MM.1S (cell line): ENCODE data around the gene DAAM2.

ENCODE experiments used
- DNase-seq: peaks from one replicate; pipeline ENCODE4 v3.0.0-alpha.2; 2015
- H2AFZ ChIP-seq: fragments of 300-600 bp; sonication (generic); 2 replicates; pipeline ENCODE4 v1.6.0; 2016; ENCODE audit warnings: antibody characterized with exemption, low read length
- H3F3A ChIP-seq: fragments of 300-600 bp; sonication (generic); 2 replicates; pipeline ENCODE4 v1.6.1; 2016; ENCODE audit warnings: mild to moderate bottlenecking, antibody characterized with exemption, low read length, moderate library complexity, mixed read lengths; ENCODE audit not compliant: insufficient read depth
- H3K27ac ChIP-seq: fragments of 300-600 bp; sonication (generic); 2 replicates; pipeline ENCODE4 v1.5.1; 2016; ENCODE audit warnings: mild to moderate bottlenecking, low read length
- H3K27me3 ChIP-seq: fragments of 300-600 bp; sonication (generic); replicated peaks from 2 replicates; pipeline ENCODE4 v1.6.0; 2016; ENCODE audit warnings: low read length; ENCODE audit not compliant: insufficient read depth
- H3K36me3 ChIP-seq: fragments of 300-600 bp; sonication (generic); replicated peaks from 2 replicates; pipeline ENCODE4 v1.6.1; 2016; ENCODE audit warnings: mild to moderate bottlenecking, low read length, mixed read lengths; ENCODE audit not compliant: insufficient read depth
- H3K4me1 ChIP-seq: fragments of 300-600 bp; sonication (generic); 2 replicates; pipeline ENCODE4 v1.6.1; 2016; ENCODE audit warnings: low read length, mixed read lengths
- H3K4me2 ChIP-seq: fragments of 300-600 bp; sonication (generic); 2 replicates; pipeline ENCODE4 v1.6.0; 2016; ENCODE audit warnings: low read depth, low read length
- H3K4me3 ChIP-seq: fragments of 300-600 bp; sonication (generic); 2 replicates; pipeline ENCODE4 v1.5.1; 2016; ENCODE audit warnings: low read length, mixed read lengths
- H3K79me2 ChIP-seq: fragments of 300-600 bp; sonication (generic); 2 replicates; pipeline ENCODE4 v1.6.1; 2016; ENCODE audit warnings: mixed run types, low read length, mixed read lengths
- H3K9ac ChIP-seq: fragments of 300-600 bp; sonication (generic); 2 replicates; pipeline ENCODE4 v1.6.1; 2016; ENCODE audit warnings: low read length, mixed read lengths
- H3K9me2 ChIP-seq: fragments of 300-600 bp; sonication (generic); replicated peaks from 2 replicates; pipeline ENCODE4 v1.6.1; 2016; ENCODE audit warnings: mild to moderate bottlenecking, low read length, mixed read lengths; ENCODE audit not compliant: insufficient read depth
- H3K9me3 ChIP-seq: fragments of 300-600 bp; sonication (generic); replicated peaks from 2 replicates; pipeline ENCODE4 v1.6.1; 2016; ENCODE audit warnings: mild to moderate bottlenecking, low read length, mixed read lengths; ENCODE audit not compliant: insufficient read depth
- H4K20me1 ChIP-seq: fragments of 300-600 bp; sonication (generic); 2 replicates; pipeline ENCODE4 v1.6.1; 2016; ENCODE audit warnings: mild to moderate bottlenecking, low read length, moderate library complexity, mixed read lengths; ENCODE audit not compliant: insufficient read depth
- EZH2 ChIP-seq: fragments of 300-600 bp; sonication (generic); optimal IDR thresholded peaks from 2 replicates; pipeline ENCODE3; 2017; ENCODE audit warnings: low read depth, mild to moderate bottlenecking, antibody characterized with exemption, low read length, mixed read lengths
- EZH2phosphoT487 ChIP-seq: fragments of 300-600 bp; sonication (generic); IDR thresholded peaks from 2 replicates; pipeline ENCODE4 v1.6.1; 2018; ENCODE audit warnings: antibody characterized with exemption, low read length
- TF ChIP-seq, protein P1 (sequence below): fragments of 300-600 bp; sonication (generic); IDR thresholded peaks from 2 replicates; pipeline ENCODE4 v1.5.1; 2016; ENCODE audit warnings: antibody characterized with exemption, low read length, mixed read lengths

Gene DAAM2

DNA sequence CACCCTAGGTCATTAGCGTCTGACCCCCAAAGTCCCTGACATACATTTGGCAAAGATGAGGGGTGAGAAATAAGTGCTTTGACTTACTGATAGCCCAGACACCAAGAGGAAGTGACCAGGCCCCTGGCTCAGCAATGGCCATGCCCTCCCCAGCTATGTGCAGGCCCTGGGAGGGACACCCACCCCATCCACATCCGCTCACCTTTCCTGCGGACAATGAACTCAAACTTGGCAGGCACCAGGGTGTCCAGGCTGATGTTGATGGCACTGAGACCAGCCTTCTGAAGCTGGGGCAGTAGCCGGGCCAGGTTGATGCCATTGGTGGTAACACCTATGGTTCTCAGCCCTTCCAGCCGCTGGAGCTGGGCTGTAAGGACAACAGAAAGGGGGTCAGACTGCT lies 123.7 kb downstream of the DAAM2 start:
- Histone ChIP-seq H3K27ac (no peak overlapping the region), H3K4me2 (no peak overlapping the region), H2AFZ (no peak overlapping the region), H3K4me3 (no peak overlapping the region), H3K27me3 (no peaks in the 10 kb centered on the region), H3K36me3 (no peaks in the 10 kb centered on the region), H3K9me2 (no peaks in the 10 kb centered on the region), H3K4me1 (no peaks in the 10 kb centered on the region), H3K9me3 (no peaks in the 10 kb centered on the region), H3K79me2 (no peaks in the 10 kb centered on the region), H3K9ac (no peak overlapping the region), H3F3A (no peaks in the 10 kb centered on the region), H4K20me1 (no peaks in the 10 kb centered on the region)
- no peak for TF ChIP-seq EZH2
- TF ChIP-seq EZH2phosphoT487, result no peak
- TF ChIP-seq, protein P1, sequence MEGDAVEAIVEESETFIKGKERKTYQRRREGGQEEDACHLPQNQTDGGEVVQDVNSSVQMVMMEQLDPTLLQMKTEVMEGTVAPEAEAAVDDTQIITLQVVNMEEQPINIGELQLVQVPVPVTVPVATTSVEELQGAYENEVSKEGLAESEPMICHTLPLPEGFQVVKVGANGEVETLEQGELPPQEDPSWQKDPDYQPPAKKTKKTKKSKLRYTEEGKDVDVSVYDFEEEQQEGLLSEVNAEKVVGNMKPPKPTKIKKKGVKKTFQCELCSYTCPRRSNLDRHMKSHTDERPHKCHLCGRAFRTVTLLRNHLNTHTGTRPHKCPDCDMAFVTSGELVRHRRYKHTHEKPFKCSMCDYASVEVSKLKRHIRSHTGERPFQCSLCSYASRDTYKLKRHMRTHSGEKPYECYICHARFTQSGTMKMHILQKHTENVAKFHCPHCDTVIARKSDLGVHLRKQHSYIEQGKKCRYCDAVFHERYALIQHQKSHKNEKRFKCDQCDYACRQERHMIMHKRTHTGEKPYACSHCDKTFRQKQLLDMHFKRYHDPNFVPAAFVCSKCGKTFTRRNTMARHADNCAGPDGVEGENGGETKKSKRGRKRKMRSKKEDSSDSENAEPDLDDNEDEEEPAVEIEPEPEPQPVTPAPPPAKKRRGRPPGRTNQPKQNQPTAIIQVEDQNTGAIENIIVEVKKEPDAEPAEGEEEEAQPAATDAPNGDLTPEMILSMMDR, result no peak
- no peak for DNase-seq

DNA sequence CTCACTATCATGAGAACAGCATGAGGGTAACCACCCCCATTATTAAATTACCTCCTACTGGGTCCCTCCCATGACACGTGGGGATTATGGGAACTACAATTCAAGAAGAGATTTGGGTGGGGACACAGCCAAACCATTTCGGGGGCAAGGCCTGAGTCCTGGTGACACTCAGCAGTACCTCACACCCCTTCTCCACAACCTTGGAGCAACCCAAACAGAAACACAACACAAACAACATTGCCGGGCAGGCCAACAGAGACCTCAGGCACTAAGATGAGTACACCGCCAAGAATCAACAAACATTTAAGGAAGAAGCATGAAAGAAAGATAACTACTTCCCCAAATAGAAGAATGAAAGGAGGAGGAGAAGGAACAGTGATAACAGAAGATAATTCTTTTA lies 125.2 kb downstream of the DAAM2 start:
- H3K9ac ChIP-seq, result no peak overlapping the region
- no peak overlapping the region for H3K4me2 ChIP-seq
- H3K9me3 ChIP-seq, result no peaks in the 10 kb centered on the region
- no peak overlapping the region for H2AFZ ChIP-seq
- no peaks in the 10 kb centered on the region for H3K27me3 ChIP-seq
- DNase-seq, result no peak
- no peaks in the 10 kb centered on the region for H3K36me3 ChIP-seq
- H3K27ac ChIP-seq, result no peak overlapping the region
- no peak overlapping the region for H3K4me3 ChIP-seq
- H3F3A ChIP-seq, result no peaks in the 10 kb centered on the region
- H3K4me1 ChIP-seq, result no peaks in the 10 kb centered on the region
- no peaks in the 10 kb centered on the region for H4K20me1 ChIP-seq
- H3K9me2 ChIP-seq, result no peaks in the 10 kb centered on the region
- no peak for TF ChIP-seq EZH2phosphoT487
- no peak for TF ChIP-seq EZH2
- TF ChIP-seq, protein P1, result no peak
- H3K79me2 ChIP-seq, result no peaks in the 10 kb centered on the region

DNA sequence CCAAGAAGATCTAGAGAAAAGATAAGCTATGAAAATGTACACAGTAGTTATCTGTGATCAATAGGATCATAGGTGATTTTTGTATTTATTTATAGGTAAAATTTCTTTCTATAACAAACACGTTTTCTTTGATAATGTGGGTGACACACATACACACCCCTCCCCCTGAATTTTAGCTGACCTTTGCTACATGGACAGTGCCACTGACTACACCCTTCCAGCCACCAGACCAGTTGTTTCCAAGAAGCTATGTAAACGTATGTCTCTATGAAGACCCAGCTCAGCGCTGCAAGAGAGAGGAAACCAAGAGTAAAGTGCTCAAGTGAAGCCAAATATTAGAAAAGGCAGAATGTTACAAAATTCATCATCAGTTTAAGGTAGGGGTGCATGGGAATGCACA lies 125.8 kb downstream of the DAAM2 start:
- no peaks in the 10 kb centered on the region for H3K4me1 ChIP-seq
- no peak overlapping the region for H3K9ac ChIP-seq
- no peak for TF ChIP-seq EZH2
- TF ChIP-seq, protein P1, result no peak
- TF ChIP-seq EZH2phosphoT487, result no peak
- no peaks in the 10 kb centered on the region for H3K27me3 ChIP-seq
- H3K79me2 ChIP-seq, result no peaks in the 10 kb centered on the region
- H3K4me3 ChIP-seq, result no peak overlapping the region
- H4K20me1 ChIP-seq, result no peaks in the 10 kb centered on the region
- no peaks in the 10 kb centered on the region for H3K36me3 ChIP-seq
- H2AFZ ChIP-seq, result no peak overlapping the region
- H3F3A ChIP-seq, result no peaks in the 10 kb centered on the region
- no peak overlapping the region for H3K27ac ChIP-seq
- no peak overlapping the region for H3K4me2 ChIP-seq
- no peaks in the 10 kb centered on the region for H3K9me2 ChIP-seq
- H3K9me3 ChIP-seq, result no peaks in the 10 kb centered on the region
- DNase-seq, result no peak

DNA sequence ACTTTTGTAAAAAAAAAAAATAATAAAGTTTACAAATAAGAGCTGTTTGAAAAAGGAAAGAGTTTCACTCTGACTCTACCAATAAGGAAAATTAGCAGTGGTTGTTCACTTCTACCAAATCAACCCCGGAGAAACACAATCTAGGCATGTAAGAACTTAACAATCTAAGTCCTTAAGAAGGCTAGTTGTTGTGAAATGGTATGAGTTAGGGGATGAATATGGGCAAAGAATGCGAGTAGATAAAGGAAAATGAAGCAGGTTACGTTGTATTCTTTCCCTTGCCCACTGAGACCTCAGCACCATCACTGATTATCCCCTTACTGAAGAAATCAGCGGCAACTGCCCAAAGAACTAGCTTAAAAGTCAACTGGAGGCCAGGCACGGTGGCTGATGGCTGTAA lies 126.7 kb downstream of the DAAM2 start:
- no peak for DNase-seq
- TF ChIP-seq EZH2, result no peak
- TF ChIP-seq, protein P1, result no peak
- no peak for TF ChIP-seq EZH2phosphoT487
- Histone ChIP-seq H4K20me1 (no peaks in the 10 kb centered on the region), H3K27me3 (no peaks in the 10 kb centered on the region), H3K4me2 (no peak overlapping the region), H3K4me1 (no peaks in the 10 kb centered on the region), H3K79me2 (no peaks in the 10 kb centered on the region), H3K4me3 (no peak overlapping the region), H3K9me2 (no peaks in the 10 kb centered on the region), H3K9ac (no peak overlapping the region), H2AFZ (no peak overlapping the region), H3F3A (no peaks in the 10 kb centered on the region), H3K9me3 (no peaks in the 10 kb centered on the region), H3K36me3 (no peaks in the 10 kb centered on the region), H3K27ac (no peak overlapping the region)
